GM12878 (cell line): ENCODE results near the gene DONSON. TPM values are rescaled to one million over a fixed set of nuclear protein-coding genes. Genes with fewer than 3 reads are reported as not detected.

Experiments used
- ATAC-seq: fragments of 200-7000 bp; cut with Tn5 transposase; 3 replicates; pipeline ENCODE4 v1.9.1; 2020; ENCODE audit warnings: mild to moderate bottlenecking, moderate library complexity
- BruUV-seq: library from RNA; stranded (reverse); fragments of 400-500 nt; replicated peaks from 2 replicates; lab custom pipeline; 2021; lab: Mats Ljungman, UMichigan
- CTCF ChIA-PET: fragments of 300-600 bp; sonication (Branson Sonifier 250); formaldehyde crosslinking; extraction: SDS; loops from one replicate; lab custom pipeline; 2021; ENCODE audit warnings: inconsistent platforms; lab: Yijun Ruan, JAX
- POLR2A ChIA-PET: fragments of 350-600 bp; formaldehyde crosslinking; extraction: SDS; loops from one replicate; lab custom pipeline; 2021; ENCODE audit warnings: inconsistent platforms; lab: Charles Lee
- RAD21 ChIA-PET: fragments of 300-600 bp; sonication (Branson Sonifier 250); formaldehyde crosslinking; loops from one replicate; lab custom pipeline; 2023; ENCODE audit warnings: antibody characterized with exemption; ENCODE audit not compliant: unreplicated experiment; lab: Charles Lee
- SMC1A ChIA-PET: fragments of 300-600 bp; sonication (Branson Sonifier 250); formaldehyde crosslinking; loops from one replicate; lab custom pipeline; 2023; ENCODE audit not compliant: unreplicated experiment, uncharacterized antibody; lab: Charles Lee
- DNase-seq: peaks from one replicate; pipeline ENCODE4 v3.0.0-alpha.2; 2011; ENCODE audit warnings: low read depth, low spot score
- FAIRE-seq: peaks from 3 replicates; lab custom pipeline; 2011; peaks lifted over from hg19 to GRCh38; lab: Jason Lieb, UNC
- H2AFZ ChIP-seq: 2 replicates; pipeline ENCODE4 v1.6.0; 2011; ENCODE audit warnings: low read depth, low read length, control low read depth; ENCODE audit not compliant: control insufficient read depth
- H3K27ac ChIP-seq: 2 replicates; pipeline ENCODE4 v1.5.1; 2011; ENCODE audit warnings: control low read depth; ENCODE audit not compliant: control insufficient read depth, insufficient read depth
- H3K27me3 ChIP-seq, 2 experiments: replicated peaks in 1 of 2; 2 replicates each; pipeline versions ENCODE4 v1.6.0 to v1.6.1; 2011; ENCODE audit warnings: low read length in 1 of 2; ENCODE audit not compliant: control insufficient read depth in 2 of 2, insufficient read depth in 2 of 2
- H3K36me3 ChIP-seq, 2 experiments: 2 replicates each; pipeline ENCODE4 v1.5.1; 2011; ENCODE audit warnings: low read length in 1 of 2; ENCODE audit not compliant: control insufficient read depth in 2 of 2, insufficient read depth in 2 of 2
- H3K4me1 ChIP-seq: 2 replicates; pipeline ENCODE4 v1.6.1; 2011; ENCODE audit warnings: mild to moderate bottlenecking, low read length, moderate library complexity, mixed read lengths; ENCODE audit not compliant: control insufficient read depth, insufficient read depth
- H3K4me2 ChIP-seq: 2 replicates; pipeline ENCODE4 v1.6.0; 2011; ENCODE audit warnings: control low read depth; ENCODE audit not compliant: control insufficient read depth, insufficient read depth
- H3K4me3 ChIP-seq: fragments of 200-600 bp; sonication (generic); 2 replicates; pipeline ENCODE4 v1.5.1; 2016
- H3K79me2 ChIP-seq: 2 replicates; pipeline ENCODE4 v1.6.0; 2011; ENCODE audit warnings: low read length; ENCODE audit not compliant: control insufficient read depth, insufficient read depth
- H3K9ac ChIP-seq: 2 replicates; pipeline ENCODE4 v1.8.0; 2011; ENCODE audit warnings: low read length, control low read depth, mixed read lengths; ENCODE audit not compliant: control insufficient read depth, insufficient read depth
- H3K9me3 ChIP-seq: replicated peaks from 3 replicates; pipeline ENCODE4 v1.5.1; 2011; ENCODE audit warnings: mild to moderate bottlenecking, low read length; ENCODE audit not compliant: control insufficient read depth, insufficient read depth
- H4K20me1 ChIP-seq: 2 replicates; pipeline ENCODE4 v1.6.0; 2011; ENCODE audit not compliant: control insufficient read depth, insufficient read depth
- BCL3 ChIP-seq: IDR thresholded peaks from 2 replicates; pipeline ENCODE4 v1.6.1; 2011; ENCODE audit warnings: borderline replicate concordance, low read depth, mild to moderate bottlenecking, moderate library complexity, low read length; ENCODE audit not compliant: insufficient read depth, poor library complexity, severe bottlenecking
- CUX1 ChIP-seq: IDR thresholded peaks from 2 replicates; pipeline ENCODE4 v1.6.1; 2012; ENCODE audit warnings: improper control_type of control experiment, low read depth, low read length; ENCODE audit not compliant: insufficient replicate concordance
- HDGF ChIP-seq: fragments of 450-650 bp; IDR thresholded peaks from 2 replicates; pipeline ENCODE4 v1.6.1; 2016; ENCODE audit warnings: antibody characterized with exemption
- MYC ChIP-seq: IDR thresholded peaks from 2 replicates; pipeline ENCODE4 v1.6.1; 2011; ENCODE audit warnings: mild to moderate bottlenecking, low read length, moderate library complexity, inconsistent platforms; ENCODE audit not compliant: insufficient read depth, insufficient replicate concordance, insufficient read length, severe bottlenecking
- NRF1 ChIP-seq: conservative IDR thresholded peaks from 2 replicates; pipeline ENCODE4 v1.6.1; 2011; ENCODE audit warnings: mild to moderate bottlenecking, low read depth, low read length, improper control_type of control experiment
- RELA ChIP-seq: fragments of 450-650 bp; IDR thresholded peaks from 2 replicates; pipeline ENCODE4 v1.8.0; 2014; ENCODE audit warnings: borderline replicate concordance; ENCODE audit not compliant: partially characterized antibody
- SKIL ChIP-seq: fragments of 450-650 bp; IDR thresholded peaks from 2 replicates; pipeline ENCODE4 v1.6.1; 2017; ENCODE audit warnings: mild to moderate bottlenecking, low read depth, inconsistent platforms; ENCODE audit not compliant: poor library complexity, severe bottlenecking
- SMAD1 ChIP-seq: fragments of 450-650 bp; IDR thresholded peaks from 2 replicates; pipeline ENCODE4 v1.6.1; 2018; ENCODE audit warnings: mild to moderate bottlenecking, low read depth; ENCODE audit not compliant: partially characterized antibody
- TCF12 ChIP-seq: IDR thresholded peaks from 2 replicates; pipeline ENCODE4 v1.6.1; 2011; ENCODE audit warnings: low read depth, mild to moderate bottlenecking, low read length
- ZBTB4 ChIP-seq: fragments of 450-650 bp; formaldehyde crosslinking; IDR thresholded peaks from 2 replicates; pipeline ENCODE4 v1.4.0; 2022; ENCODE audit warnings: mild to moderate bottlenecking, moderate library complexity
- WGBS: methylation state at CpG from one replicate; pipeline ENCODE4 v1.1.6; 2016; ENCODE audit warnings: low lambda C conversion rate; ENCODE audit not compliant: insufficient replicate concordance, insufficient coverage; ENCODE audit errors: missing lambda C conversion rate; 5-methylcytosine and 5-hydroxymethylcytosine counted together
- in situ Hi-C: fragments of 300-500 bp; cut with MboI; formaldehyde crosslinking; loops from 9 replicates; pipeline ENCODE4 v1.14.3; 2018; ENCODE audit warnings: mixed read lengths
- intact Hi-C: fragments of 100-400 bp; cut with micrococcal nuclease; formaldehyde crosslinking; loops from one replicate; pipeline ENCODE4 v1.14.2; 2022; ENCODE audit not compliant: unreplicated experiment
- polyA plus RNA-seq, 11 experiments: library from polyadenylated mRNA; depleted of rRNA in 4 of 11; unstranded in 6 of 11; stranded (reverse) in 5 of 11; fragments of >200 nt; fragmentation: Nextera tagmentation in 4 of 11; fragmentation: Illumina TruSeq in 1 of 11; extraction: Ambion mirVana in 4 of 11; extraction: Trizol in 1 of 11; gene quantifications; 1 replicate in 1 of 11; 2 replicates in 10 of 11; pipeline versions ENCODE4 v1.2.1 to v1.2.3, GENCODE V29; 2011 to 2016; ENCODE audit warnings: inconsistent platforms in 2 of 11, missing spikeins in 2 of 11, low read depth in 1 of 11
- total RNA-seq, 4 experiments: library from RNA; depleted of rRNA in 3 of 4; stranded (reverse); fragments of >200 nt in 3 of 4; fragmentation: Illumina TruSeq in 1 of 4; extraction: Trizol in 1 of 4; gene quantifications; 2 replicates each; pipeline versions ENCODE4 v1.2.1 to v1.2.3, GENCODE V29; 2013 to 2021

Gene DONSON
- total and polyA plus RNA-seq, 10 of the 15 experiments (the other 5 are each of a cell fraction or from before 2014, with no cell fraction given): 13.6 to 51.2 (median 32.2) TPM

GRCh38 chr21:33584455-33584854 is 4.0 kb downstream of the DONSON start:
- Histone ChIP-seq H3K27me3 (no peaks in the 10 kb centered on the region), H3K9ac (no peak overlapping the region), H3K4me3 (no peak overlapping the region), H3K27ac (no peak overlapping the region), H3K4me1 (no peaks in the 10 kb centered on the region), H3K79me2 (peaks cover 28% of the 10 kb centered on the region), H2AFZ (no peak overlapping the region), H3K9me3 (no peaks in the 10 kb centered on the region), H4K20me1 (no peaks in the 10 kb centered on the region), H3K36me3 (peaks cover 0 to 3% of the 10 kb centered on the region in 2 experiments; a peak in 2 of 4 replicates), H3K4me2 (no peak overlapping the region)
- no TSS peak for BruUV-seq
- ATAC-seq (no peak), DNase-seq (no peak), FAIRE-seq (no peak)
- RAD21 ChIA-PET: interaction anchor here (0.8 to 1.4 kb wide), 3 partner anchors 10 to 387 kb away, joined by 3 to 7 read pairs (median 4); no protein-coding TSS in a partner anchor
- WGBS: 95% methylated on average over 3 of the region's 3 CpGs
- CTCF ChIA-PET: interaction anchor here (2.2 kb wide), 1 partner anchor 21 kb away, joined by 11 read pairs; no protein-coding TSS in a partner anchor
- intact Hi-C loops (no loop called here), in situ Hi-C loops (no loop called here)
- POLR2A ChIA-PET: interaction anchor here (0.6 to 2.6 kb wide), 2 partner anchors 11 to 30 kb away, joined by 3 to 7 read pairs; no protein-coding TSS in a partner anchor
- SMC1A ChIA-PET: interaction anchor here (1.3 kb wide), 1 partner anchor 39 kb away, joined by 4 read pairs; no protein-coding TSS in a partner anchor
- TF ChIP-seq CUX1 (no peak), RELA (no peak), MYC (no peak), HDGF (no peak), NRF1 (no peak), BCL3 (no peak), SMAD1 (no peak), ZBTB4 (CRISPR knock-in tag) (no peak), SKIL (no peak), TCF12 (no peak)
